Mesenchymal stem cell (in vitro differentiated cells and primary cell): ENCODE data around the gene ANO7.

ENCODE experiments used
- DNase-seq: peaks from one replicate; pipeline ENCODE4 v3.0.0-alpha.2; 2013
- H2AFZ ChIP-seq: one replicate; pipeline ENCODE4 v1.6.1; 2013; ENCODE audit warnings: low read depth, mild to moderate bottlenecking, control low read depth, inconsistent platforms, low read length, moderate library complexity
- H2AK5ac ChIP-seq: 2 replicates; pipeline ENCODE4 v1.6.1; 2013; ENCODE audit warnings: low read length, moderate library complexity, mild to moderate bottlenecking, inconsistent platforms; ENCODE audit not compliant: severe bottlenecking
- H2BK120ac ChIP-seq: one replicate; pipeline ENCODE4 v1.6.1; 2013; ENCODE audit warnings: low read depth, mild to moderate bottlenecking, inconsistent platforms, low read length, moderate library complexity
- H2BK12ac ChIP-seq, 2 experiments: one replicate each; pipeline ENCODE4 v1.6.1; 2013; ENCODE audit warnings: inconsistent platforms in 2 of 2, low read length in 2 of 2, mild to moderate bottlenecking in 2 of 2, moderate library complexity in 2 of 2, control low read depth in 1 of 2
- H2BK15ac ChIP-seq: one replicate; pipeline ENCODE4 v1.6.1; 2013; ENCODE audit warnings: mild to moderate bottlenecking, low read depth, inconsistent platforms; ENCODE audit not compliant: poor library complexity, severe bottlenecking
- H2BK5ac ChIP-seq: 2 replicates; pipeline ENCODE4 v1.6.1; 2013; ENCODE audit warnings: low read depth, mild to moderate bottlenecking, low read length, control low read depth, inconsistent platforms; ENCODE audit not compliant: poor library complexity, severe bottlenecking
- H3K14ac ChIP-seq, 2 experiments: one replicate each; pipeline ENCODE4 v1.6.1; 2013; ENCODE audit warnings: inconsistent platforms in 2 of 2, low read length in 2 of 2, control low read depth in 1 of 2, mild to moderate bottlenecking in 1 of 2, moderate library complexity in 1 of 2
- H3K18ac ChIP-seq, 2 experiments: one replicate each; pipeline ENCODE4 v1.6.1; 2013; ENCODE audit warnings: inconsistent platforms in 2 of 2, low read length in 2 of 2, control low read depth in 1 of 2, low read depth in 1 of 2, mild to moderate bottlenecking in 1 of 2
- H3K23ac ChIP-seq, 2 experiments: one replicate each; pipeline ENCODE4 v1.6.1; 2013; ENCODE audit warnings: inconsistent platforms in 2 of 2, low read length in 2 of 2, mild to moderate bottlenecking in 2 of 2, moderate library complexity in 2 of 2, control low read depth in 1 of 2
- H3K27ac ChIP-seq: 2 replicates; pipeline ENCODE4 v1.5.1; 2013; ENCODE audit warnings: mild to moderate bottlenecking, moderate library complexity, low read length, control low read depth, inconsistent platforms; ENCODE audit not compliant: poor library complexity, severe bottlenecking
- H3K27me3 ChIP-seq, 2 experiments: 2 replicates each; pipeline versions ENCODE4 v1.6.1 to v1.7.0; 2013; ENCODE audit warnings: low read length in 2 of 2, mild to moderate bottlenecking in 2 of 2, moderate library complexity in 2 of 2, control low read depth in 1 of 2, inconsistent platforms in 1 of 2; ENCODE audit not compliant: control insufficient read depth in 1 of 2, insufficient read depth in 1 of 2
- H3K36me3 ChIP-seq, 2 experiments: 2 replicates each; pipeline versions ENCODE4 v1.6.1 to v1.7.0; 2013; ENCODE audit warnings: low read length in 2 of 2, control low read depth in 1 of 2, inconsistent platforms in 1 of 2, low read depth in 1 of 2, mild to moderate bottlenecking in 1 of 2; ENCODE audit not compliant: insufficient read depth in 2 of 2, control insufficient read depth in 1 of 2
- H3K4ac ChIP-seq, 2 experiments: one replicate each; pipeline ENCODE4 v1.6.1; 2013; ENCODE audit warnings: inconsistent platforms in 2 of 2, low read length in 2 of 2, mild to moderate bottlenecking in 2 of 2, moderate library complexity in 2 of 2, control low read depth in 1 of 2, low read depth in 1 of 2
- H3K4me1 ChIP-seq: 2 replicates; pipeline ENCODE4 v1.6.1; 2013; ENCODE audit warnings: low read depth, low read length, control low read depth; ENCODE audit not compliant: control insufficient read depth, insufficient read depth
- H3K4me2 ChIP-seq: 2 replicates; pipeline ENCODE4 v1.6.1; 2013; ENCODE audit warnings: low read length, mild to moderate bottlenecking, inconsistent platforms; ENCODE audit not compliant: poor library complexity, severe bottlenecking
- H3K4me3 ChIP-seq, 2 experiments: 2 replicates each; pipeline versions ENCODE4 v1.5.1 to v1.7.0; 2013; ENCODE audit warnings: low read length in 2 of 2, mild to moderate bottlenecking in 2 of 2, control low read depth in 1 of 2, low read depth in 1 of 2; ENCODE audit not compliant: insufficient read depth in 1 of 2
- H3K79me1 ChIP-seq: replicated peaks from 2 replicates; pipeline ENCODE4 v1.6.1; 2013; ENCODE audit warnings: mild to moderate bottlenecking, control low read depth, low read length, inconsistent platforms; ENCODE audit not compliant: poor library complexity, severe bottlenecking
- H3K9ac ChIP-seq: 2 replicates; pipeline ENCODE4 v1.7.0; 2013; ENCODE audit warnings: mild to moderate bottlenecking, low read length, moderate library complexity
- H3K9me3 ChIP-seq: 2 replicates; pipeline ENCODE4 v1.7.0; 2013; ENCODE audit warnings: mild to moderate bottlenecking, low read length; ENCODE audit not compliant: control insufficient read depth
- H4K8ac ChIP-seq: one replicate; pipeline ENCODE4 v1.6.1; 2013; ENCODE audit warnings: inconsistent platforms, mild to moderate bottlenecking, low read length, moderate library complexity
- H4K91ac ChIP-seq: one replicate; pipeline ENCODE4 v1.6.1; 2013; ENCODE audit warnings: mild to moderate bottlenecking, low read length, inconsistent platforms
- WGBS: methylation state at CpG from one replicate; pipeline ENCODE4 v1.1.7; 2013; ENCODE audit warnings: mixed read lengths; 5-methylcytosine and 5-hydroxymethylcytosine counted together

Gene ANO7

GRCh38 chr2:241147336-241147735, 41.1 kb upstream of the ANO7 start:
- Histone ChIP-seq H4K91ac (no peak overlapping the region), H3K4me3 (no peak overlapping the region), H3K4ac (no peak overlapping the region), H2AFZ (no peak overlapping the region), H2BK12ac (no peak overlapping the region), H3K4me1 (peaks cover 15% of the 10 kb centered on the region), H2BK120ac (no peak overlapping the region), H2BK5ac (no peak overlapping the region), H3K4me2 (no peak overlapping the region), H2BK15ac (no peak overlapping the region), H4K8ac (no peak overlapping the region), H3K9ac (no peak overlapping the region), H3K27me3 (no peaks in the 10 kb centered on the region), H3K27ac (no peak overlapping the region), H3K36me3 (peaks cover 0 to 4% of the 10 kb centered on the region in 2 experiments), H3K18ac (no peak overlapping the region), H3K14ac (no peak overlapping the region), H3K23ac (no peak overlapping the region), H3K9me3 (no peaks in the 10 kb centered on the region), H3K79me1 (peaks cover 24% of the 10 kb centered on the region), H2AK5ac (no peak overlapping the region)
- DNase-seq, result no peak
- 100% methylated on average over 2 of the region's 3 CpGs for WGBS

GRCh38 chr2:241148239-241148638, 40.2 kb upstream of the ANO7 start:
- Histone ChIP-seq H3K4me1 (peaks cover 15% of the 10 kb centered on the region), H3K9me3 (no peaks in the 10 kb centered on the region), H4K91ac (no peak overlapping the region), H3K36me3 (peaks cover 0 to 6% of the 10 kb centered on the region in 2 experiments), H2BK12ac (no peak overlapping the region), H3K4me3 (peak overlapping the region in 1 of 2 experiments; percentile 97), H2BK5ac (no peak overlapping the region), H2BK120ac (no peak overlapping the region), H3K9ac (peak overlapping the region; percentile 86), H3K23ac (no peak overlapping the region), H2BK15ac (no peak overlapping the region), H3K27me3 (no peaks in the 10 kb centered on the region), H3K27ac (no peak overlapping the region), H3K79me1 (peaks cover 26% of the 10 kb centered on the region), H3K14ac (no peak overlapping the region), H2AFZ (no peak overlapping the region), H3K4me2 (no peak overlapping the region), H3K4ac (no peak overlapping the region), H4K8ac (no peak overlapping the region), H3K18ac (no peak overlapping the region), H2AK5ac (no peak overlapping the region)
- no peak for DNase-seq
- 93% methylated on average over 3 of the region's 4 CpGs for WGBS

GRCh38 chr2:241148891-241149674, 39.4 kb upstream of the ANO7 start, which contains the start of gene PASK:
Gene PASK (minus strand): TSS chr2:241149472. CDS start chr2:241143032, 6,440 bp downstream.
- Histone ChIP-seq H2BK5ac (no peak within 1 kb of the TSS), H3K27me3 (no peaks in the 10 kb centered on the region), H3K14ac (no peak within 1 kb of the TSS), H3K9me3 (no peaks in the 10 kb centered on the region), H2AFZ (peak within 1 kb of the TSS; percentile 96), H3K18ac (peak within 1 kb of the TSS in 1 of 2 experiments; percentile 86), H3K4me1 (peaks cover 18% of the 10 kb centered on the region), H4K8ac (peak within 1 kb of the TSS; percentile 13), H3K79me1 (peaks cover 28% of the 10 kb centered on the region), H3K4me3 (peak within 1 kb of the TSS; percentile 87 to 97), H3K36me3 (peaks cover 6 to 11% of the 10 kb centered on the region in 2 experiments), H4K91ac (no peak within 1 kb of the TSS), H3K4ac (peak within 1 kb of the TSS in 1 of 2 experiments; percentile 19), H2BK12ac (peak within 1 kb of the TSS in 1 of 2 experiments; percentile 3), H3K27ac (no peak within 1 kb of the TSS), H2BK15ac (no peak within 1 kb of the TSS), H2BK120ac (no peak within 1 kb of the TSS), H3K23ac (peak within 1 kb of the TSS in 1 of 2 experiments; percentile 57), H2AK5ac (no peak within 1 kb of the TSS), H3K9ac (peak within 1 kb of the TSS; percentile 86), H3K4me2 (peak within 1 kb of the TSS; percentile 85)
- WGBS, result 1% methylated on average over 73 of the region's 88 CpGs
- DNase-seq, result peak; percentile 95

- Histone ChIP-seq H2AFZ (peak overlapping the region; percentile 96), H3K18ac (peak overlapping the region in 1 of 2 experiments; percentile 86), H3K36me3 (peaks cover 6 to 12% of the 10 kb centered on the region in 2 experiments), H2BK120ac (no peak overlapping the region), H3K9me3 (no peaks in the 10 kb centered on the region), H3K79me1 (peaks cover 24% of the 10 kb centered on the region), H3K4me3 (peak overlapping the region; percentile 58 to 97), H2BK12ac (peak overlapping the region in 1 of 2 experiments; percentile 3), H3K4ac (peak overlapping the region in 1 of 2 experiments; percentile 19), H3K9ac (peak overlapping the region; percentile 86), H4K91ac (no peak overlapping the region), H3K27me3 (no peaks in the 10 kb centered on the region), H3K4me2 (peak overlapping the region; percentile 85), H3K4me1 (peaks cover 18% of the 10 kb centered on the region), H2BK15ac (no peak overlapping the region), H4K8ac (no peak overlapping the region), H2BK5ac (no peak overlapping the region), H3K23ac (no peak overlapping the region), H2AK5ac (no peak overlapping the region), H3K27ac (no peak overlapping the region), H3K14ac (no peak overlapping the region)
- WGBS, result under 1% methylated on average over 23 of the region's 23 CpGs
- DNase-seq, result no peak
These were observed 38.9 kb upstream of the ANO7 start for GRCh38 chr2:241149675-241149924.
